ENCODE data around the gene POMP.

POMP gene

GRCh38 chr13:28704282-28704681 is 45.4 kb downstream of the POMP start:
- no peak for DNase-seq

DNA sequence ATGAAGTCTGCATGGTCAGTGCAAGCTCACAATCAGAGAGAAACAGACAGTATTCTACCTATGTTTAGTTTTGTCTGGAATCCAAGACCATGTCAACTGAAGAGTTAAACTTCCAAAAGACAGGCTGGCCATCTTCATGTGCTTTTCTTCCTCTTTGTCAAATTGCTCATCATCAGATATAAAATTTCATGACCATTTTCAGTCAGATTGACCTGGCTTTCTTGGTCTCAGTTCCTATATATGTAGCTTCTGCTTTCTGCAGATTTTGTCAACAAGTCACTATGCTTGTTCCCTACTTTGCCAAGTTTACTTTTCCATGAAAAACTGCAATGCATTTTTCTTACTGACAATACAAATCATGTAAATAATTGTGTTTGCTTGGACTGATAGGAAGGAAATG is 46.0 kb downstream of the POMP start:
- no peak for DNase-seq

GRCh38 chr13:28705461-28706083 is 46.6 kb downstream of the POMP start:
- DNase-seq, result no peak

DNA sequence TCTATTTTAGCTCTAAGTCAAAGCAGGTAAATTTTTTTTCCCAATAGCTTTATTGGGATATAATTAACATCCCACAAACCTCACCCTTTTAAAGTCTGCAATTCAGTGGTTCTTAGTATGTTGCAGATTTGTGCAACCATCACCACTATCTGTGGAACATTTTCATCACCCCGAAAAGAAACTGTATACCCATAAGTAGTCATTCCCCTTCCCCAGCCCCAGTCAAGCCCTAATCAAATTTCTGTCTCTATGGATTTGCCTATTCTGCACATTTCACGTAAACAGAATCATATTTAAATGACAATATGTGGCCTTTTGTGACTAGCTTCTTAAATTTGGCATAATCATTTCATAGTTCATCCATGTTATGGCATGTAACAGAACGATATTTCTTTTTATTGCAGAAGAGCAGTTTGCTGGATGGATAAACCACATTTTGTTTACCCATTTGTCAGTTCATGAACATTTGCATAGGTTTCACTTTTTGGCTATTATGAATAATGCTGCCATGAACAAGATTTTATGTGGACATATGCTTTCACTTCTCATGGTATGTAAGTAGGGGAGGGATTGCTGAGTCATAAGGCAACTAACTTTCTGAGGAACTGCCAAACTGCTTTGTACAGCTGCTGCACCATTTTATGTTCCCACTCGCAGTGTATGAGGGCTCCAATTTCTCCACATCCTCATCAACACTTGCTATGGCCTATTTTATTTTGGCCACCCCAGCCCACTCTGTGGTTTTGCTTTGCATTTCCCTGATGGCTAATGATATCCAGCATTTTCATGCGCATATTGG is 48.9 kb downstream of the POMP start:
- DNase-seq, result no peak

DNA sequence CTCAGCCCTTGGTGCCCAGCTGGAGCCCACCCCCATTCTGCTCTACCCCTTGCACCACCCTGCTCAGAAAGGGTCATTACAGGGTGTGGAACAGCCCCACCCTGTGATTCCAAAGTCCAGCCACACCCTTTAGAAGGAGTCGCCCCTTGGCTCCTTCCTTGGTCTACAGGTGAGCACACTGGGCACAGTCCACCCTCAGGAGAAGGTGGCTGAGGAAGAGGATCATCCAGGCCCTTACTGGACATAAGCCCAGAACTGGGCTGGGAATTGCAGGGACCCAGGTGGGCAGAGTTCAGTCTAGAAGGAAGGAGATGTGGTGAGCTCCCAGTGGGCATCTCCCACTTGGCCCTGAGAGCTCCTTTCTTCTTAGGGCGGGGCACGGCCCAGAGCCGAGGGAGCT is 51.2 kb downstream of the POMP start:
- no peak for DNase-seq

- DNase-seq, result no peak
Observed at GRCh38 chr13:28714651-28715050, 55.7 kb downstream of the POMP start.

DNA sequence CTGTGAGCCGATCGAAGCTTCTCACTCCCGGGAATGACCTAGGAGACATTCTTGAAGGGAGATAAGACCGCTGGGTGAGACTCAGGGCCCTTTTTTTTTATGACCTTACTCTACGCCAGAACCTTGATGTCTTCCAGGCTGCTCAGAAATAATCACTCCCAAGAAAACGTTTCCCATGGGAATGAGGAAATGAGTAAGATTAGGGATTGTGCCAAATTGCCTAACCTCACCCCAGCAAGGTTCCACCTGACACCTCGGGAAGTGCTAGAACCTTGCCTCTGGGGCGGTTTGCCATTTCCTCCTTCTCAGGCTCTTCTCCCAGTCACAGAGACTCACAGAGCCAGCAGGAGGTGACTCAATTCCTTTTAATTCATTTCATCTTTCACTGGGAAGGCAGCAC is 57.6 kb downstream of the POMP start:
- DNase-seq, result no peak

DNA sequence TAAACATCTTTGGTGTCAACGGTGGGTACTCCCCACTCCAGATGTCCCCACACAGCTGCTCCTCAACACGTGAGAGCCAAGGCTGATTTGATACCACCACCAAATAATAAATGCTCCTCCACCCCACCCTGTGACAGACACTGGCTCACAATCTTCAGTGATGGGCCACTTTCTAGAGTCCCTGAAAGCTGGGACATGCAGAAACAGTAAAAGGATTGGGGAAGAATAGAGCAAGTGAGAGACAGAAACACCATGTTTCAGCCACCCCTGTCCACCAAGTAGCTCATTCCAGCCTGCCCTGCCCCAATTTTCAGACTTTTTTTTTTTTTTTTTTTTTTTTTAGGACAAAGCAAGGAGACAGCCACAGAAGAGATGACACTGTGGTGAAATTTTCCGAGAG is 58.2 kb downstream of the POMP start:
- no peak for DNase-seq

DNA sequence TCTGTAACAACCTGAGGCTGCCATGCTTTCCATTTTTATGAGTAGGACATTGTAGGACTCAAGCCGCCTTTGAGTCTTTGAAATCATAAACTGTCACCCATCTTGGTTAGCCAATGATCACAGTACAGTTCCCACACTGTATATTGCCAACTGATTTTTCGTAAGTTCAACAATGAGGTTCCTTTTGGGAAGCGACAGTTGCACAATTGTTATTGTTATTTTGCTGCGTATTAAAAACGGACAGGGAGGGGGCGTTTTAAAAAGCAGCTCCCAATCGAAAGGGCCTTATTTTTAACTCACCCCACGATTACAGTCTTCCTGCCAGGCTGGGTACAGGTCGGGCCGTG is 59.2 kb downstream of the POMP start:
- DNase-seq, result no peak

DNA sequence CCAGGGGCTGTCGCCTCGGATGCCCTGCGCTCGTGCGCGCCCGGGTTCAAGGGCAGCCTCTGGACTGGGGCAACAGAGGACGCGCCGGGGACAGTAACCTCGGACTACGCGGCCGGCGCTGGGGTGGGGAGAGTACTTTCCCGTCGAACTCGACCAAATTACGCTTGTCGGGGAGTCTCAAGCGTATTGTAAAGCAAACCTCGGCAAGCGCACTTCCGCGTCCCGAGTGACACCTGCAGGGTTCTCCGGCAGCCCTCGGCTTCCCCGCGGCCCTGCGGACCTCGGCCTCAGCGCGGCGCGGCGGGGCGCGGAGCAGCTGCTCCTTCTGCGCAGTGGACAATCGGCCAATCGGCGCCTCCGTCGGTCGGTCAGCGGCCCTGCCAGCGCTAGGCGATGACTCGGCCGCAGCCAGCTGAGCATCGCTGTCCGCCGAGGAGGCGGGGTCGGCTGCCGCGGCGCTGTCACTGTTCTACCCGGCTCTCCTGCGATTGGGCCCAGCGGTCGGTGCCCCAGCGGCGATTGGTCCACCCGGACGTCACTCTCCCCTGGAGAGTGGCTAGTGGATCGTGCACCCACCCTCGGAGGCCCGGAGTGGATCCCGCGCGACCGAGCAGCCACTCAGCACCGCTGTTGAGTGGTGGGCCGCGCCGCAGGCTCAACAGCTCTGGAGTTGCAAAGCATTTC is 59.8 kb downstream of the POMP start, which contains the start of gene SLC46A3:
SLC46A3 (minus strand) TSS at position 428 of the 684 bp plus-strand sequence. CDS start 972 bp downstream, outside the sequence.
- DNase-seq, result peak; percentile 94

- no peak for DNase-seq
Observed at GRCh38 chr13:28719227-28720055, 60.5 kb downstream of the POMP start.

- no peak for DNase-seq
Observed at GRCh38 chr13:28723806-28724205, 64.9 kb downstream of the POMP start.

DNA sequence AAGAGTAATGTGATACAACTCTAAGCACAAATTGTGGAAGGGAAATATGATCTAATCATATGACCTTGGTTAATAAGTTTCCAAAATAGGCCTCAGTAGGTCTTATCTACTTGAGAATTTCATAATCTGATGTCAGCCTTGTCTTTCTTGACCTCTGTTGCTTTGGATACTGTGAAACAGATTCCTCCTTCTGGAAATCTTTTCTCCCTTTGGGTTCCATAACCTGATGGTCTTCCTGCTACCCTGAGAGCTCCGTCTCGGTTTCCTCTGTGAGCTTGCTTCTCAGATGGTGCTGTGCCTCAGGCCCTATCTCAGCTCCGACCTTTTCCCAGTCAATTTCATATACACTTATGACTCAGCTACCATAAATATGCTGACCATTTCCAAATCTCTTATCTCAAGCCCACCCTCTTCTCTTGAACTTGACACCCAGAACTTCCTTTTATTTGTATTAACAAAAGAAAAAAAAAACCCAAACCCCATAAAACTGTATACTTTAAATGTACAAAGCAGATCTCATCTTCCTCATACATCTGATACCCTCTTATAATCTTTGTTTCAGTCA is 66.2 kb downstream of the POMP start:
- no peak for DNase-seq

All from activated CD4-positive, alpha-beta T cell treated with anti-CD3 and anti-CD28 coated beads for 1 hour (primary cell).